Astrocyte (in vitro differentiated cells and primary cell): ENCODE results near the gene EMC10.

Experiments
- CTCF ChIP-seq: IDR thresholded peaks from 2 replicates; pipeline ENCODE4 v1.5.1; 2011; ENCODE audit warnings: low read depth, mild to moderate bottlenecking, inconsistent platforms, low read length, moderate library complexity; ENCODE audit not compliant: insufficient read depth
- EZH2 ChIP-seq: IDR thresholded peaks from 2 replicates; pipeline ENCODE4 v1.6.1; 2012; ENCODE audit warnings: mild to moderate bottlenecking, low read length, inconsistent platforms; ENCODE audit not compliant: insufficient read depth

- TF ChIP-seq CTCF (no peak), EZH2 (no peak)
Measured at GRCh38 chr19:50508843-50509190, 32.5 kb downstream of the EMC10 start.
